GM12892 (cell line): Measurements from ENCODE around the gene C4orf33.

Experiments used
- POLR2A ChIP-seq: IDR thresholded peaks from 2 replicates; pipeline ENCODE4 v1.6.1; 2011; ENCODE audit warnings: low read depth, low read length, control low read depth
- POLR2AphosphoS5 ChIP-seq: IDR thresholded peaks from 2 replicates; pipeline ENCODE4 v1.6.1; 2011; ENCODE audit warnings: low read depth, low read length, control low read depth
- TAF1 ChIP-seq: IDR thresholded peaks from 2 replicates; pipeline ENCODE4 v1.6.1; 2011; ENCODE audit warnings: low read depth, mild to moderate bottlenecking, control low read depth, low read length, borderline replicate concordance

- TF ChIP-seq POLR2AphosphoS5 (no peak), POLR2A (no peak), TAF1 (no peak)
Observed at GRCh38 chr4:129113434-129113833, 17.5 kb downstream of the C4orf33 start.
